MCF 10A (cell line): ENCODE results near the gene PER1. TPM values are rescaled to one million over a fixed set of nuclear protein-coding genes. Genes with fewer than 3 reads are reported as not detected.

Experiments
- BruUV-seq: library from RNA; stranded (reverse); fragments of 400-500 nt; replicated peaks from 2 replicates; lab custom pipeline; 2021; lab: Mats Ljungman, UMichigan
- CTCF ChIA-PET: fragments of 300-600 bp; sonication (Branson Sonifier 250); formaldehyde crosslinking; extraction: SDS; loops from one replicate; lab custom pipeline; 2021; ENCODE audit warnings: antibody characterized with exemption, inconsistent platforms; lab: Yijun Ruan, JAX
- POLR2A ChIA-PET: fragments of 300-600, 350-650 bp; sonication (Branson Sonifier 250); formaldehyde crosslinking; extraction: SDS; loops from one replicate; lab custom pipeline; 2020; ENCODE audit warnings: antibody characterized with exemption, inconsistent platforms; lab: Yijun Ruan, JAX
- DNase-seq: peaks from one replicate; pipeline ENCODE4 v3.0.0-alpha.2; 2018; ENCODE audit not compliant: unreplicated experiment
- H3K27ac Mint-ChIP-seq: one replicate; pipeline ENCODE4 v1.8.0; 2022; ENCODE audit warnings: mild to moderate bottlenecking, low read depth, mixed read lengths; ENCODE audit not compliant: unreplicated experiment
- H3K27me3 Mint-ChIP-seq: one replicate; pipeline ENCODE4 v1.8.0; 2022; ENCODE audit warnings: mixed read lengths; ENCODE audit not compliant: insufficient read depth, unreplicated experiment
- H3K36me3 Mint-ChIP-seq: one replicate; pipeline ENCODE4 v1.8.0; 2022; ENCODE audit warnings: mild to moderate bottlenecking, moderate library complexity, mixed read lengths; ENCODE audit not compliant: insufficient read depth, unreplicated experiment
- H3K4me1 Mint-ChIP-seq: one replicate; pipeline ENCODE4 v1.8.0; 2022; ENCODE audit warnings: mixed read lengths; ENCODE audit not compliant: insufficient read depth, unreplicated experiment
- H3K4me3 Mint-ChIP-seq: one replicate; pipeline ENCODE4 v1.8.0; 2022; ENCODE audit warnings: mild to moderate bottlenecking, moderate library complexity, mixed read lengths; ENCODE audit not compliant: unreplicated experiment
- H3K9me3 Mint-ChIP-seq: one replicate; pipeline ENCODE4 v1.8.0; 2022; ENCODE audit warnings: mixed read lengths; ENCODE audit not compliant: unreplicated experiment
- intact Hi-C: fragments of 100-400 bp; cut with micrococcal nuclease; formaldehyde crosslinking; loops from 2 replicates; pipeline ENCODE4 v1.14.1; 2022
- total RNA-seq: library from RNA; stranded (reverse); gene quantifications from 2 replicates; pipeline ENCODE4 v1.2.3, GENCODE V29; 2022
- TF ChIP-seq, protein P1 (sequence below): fragments of 200-600 bp; IDR thresholded peaks from one replicate; pipeline ENCODE4 v1.8.0; 2022; ENCODE audit warnings: antibody characterized with exemption, mild to moderate bottlenecking; ENCODE audit not compliant: unreplicated experiment

The PER1 gene
- total RNA-seq, 1 experiment from 2014 or later: 190 TPM

GRCh38 chr17:8189711-8190477, 37.7 kb upstream of the PER1 start, which contains the start of gene BORCS6:
BORCS6 (minus strand) TSS chr17:8190180; CDS start chr17:8190140, 40 bp downstream.
- peak; percentile 99 for DNase-seq
- Mint-ChIP-seq H3K4me3 (no peak within 1 kb of the TSS), H3K27ac (peak within 1 kb of the TSS; percentile 59), H3K27me3 (no peaks in the 10 kb centered on the region), H3K9me3 (no peaks in the 10 kb centered on the region), H3K36me3 (peaks cover 8% of the 10 kb centered on the region), H3K4me1 (no peaks in the 10 kb centered on the region)
- CTCF ChIA-PET: interaction anchor here (0.7 to 5.9 kb wide), 4 partner anchors 30 to 111 kb away, joined by 3 to 42 read pairs (median 6); no protein-coding TSS in a partner anchor
- TF ChIP-seq, protein P1, sequence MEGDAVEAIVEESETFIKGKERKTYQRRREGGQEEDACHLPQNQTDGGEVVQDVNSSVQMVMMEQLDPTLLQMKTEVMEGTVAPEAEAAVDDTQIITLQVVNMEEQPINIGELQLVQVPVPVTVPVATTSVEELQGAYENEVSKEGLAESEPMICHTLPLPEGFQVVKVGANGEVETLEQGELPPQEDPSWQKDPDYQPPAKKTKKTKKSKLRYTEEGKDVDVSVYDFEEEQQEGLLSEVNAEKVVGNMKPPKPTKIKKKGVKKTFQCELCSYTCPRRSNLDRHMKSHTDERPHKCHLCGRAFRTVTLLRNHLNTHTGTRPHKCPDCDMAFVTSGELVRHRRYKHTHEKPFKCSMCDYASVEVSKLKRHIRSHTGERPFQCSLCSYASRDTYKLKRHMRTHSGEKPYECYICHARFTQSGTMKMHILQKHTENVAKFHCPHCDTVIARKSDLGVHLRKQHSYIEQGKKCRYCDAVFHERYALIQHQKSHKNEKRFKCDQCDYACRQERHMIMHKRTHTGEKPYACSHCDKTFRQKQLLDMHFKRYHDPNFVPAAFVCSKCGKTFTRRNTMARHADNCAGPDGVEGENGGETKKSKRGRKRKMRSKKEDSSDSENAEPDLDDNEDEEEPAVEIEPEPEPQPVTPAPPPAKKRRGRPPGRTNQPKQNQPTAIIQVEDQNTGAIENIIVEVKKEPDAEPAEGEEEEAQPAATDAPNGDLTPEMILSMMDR: no peak
- intact Hi-C loops: no loop called here
- TSS peak; percentile 60 for BruUV-seq
- POLR2A ChIA-PET: interaction anchor here (0.6 to 12.5 kb wide), 25 partner anchors 10 to 247 kb away, joined by 3 to 352 read pairs (median 6); partner anchors contain the start of genes ALOXE3, AURKB, CTC1 and HES7

GRCh38 chr17:8189041-8189710, 37.0 kb upstream of the PER1 start:
- no peaks in the 10 kb centered on the region for H3K9me3 Mint-ChIP-seq
- DNase-seq: peak; percentile 9
- no TSS peak for BruUV-seq
- H3K4me1 Mint-ChIP-seq: no peaks in the 10 kb centered on the region
- ChIA-PET CTCF (interaction anchor here (0.7 to 5.9 kb wide), 7 partner anchors 11 to 112 kb away, joined by 3 to 42 read pairs (median 4); no protein-coding TSS in a partner anchor), POLR2A (interaction anchor here (1.2 to 12.5 kb wide), 14 partner anchors 14 to 106 kb away, joined by 3 to 352 read pairs (median 18); partner anchors contain the start of genes ALOXE3, AURKB, CTC1 and PER1)
- no peaks in the 10 kb centered on the region for H3K27me3 Mint-ChIP-seq
- TF ChIP-seq, protein P1: no peak
- intact Hi-C loops: no loop called here
- H3K27ac Mint-ChIP-seq: peak overlapping the region; percentile 59
- H3K36me3 Mint-ChIP-seq: peaks cover 8% of the 10 kb centered on the region
- no peak overlapping the region for H3K4me3 Mint-ChIP-seq

- TF ChIP-seq, protein P1: no peak
- peak; percentile 9 for DNase-seq
- Mint-ChIP-seq H3K27me3 (no peaks in the 10 kb centered on the region), H3K36me3 (peaks cover 8% of the 10 kb centered on the region), H3K27ac (no peak overlapping the region), H3K4me1 (no peaks in the 10 kb centered on the region), H3K9me3 (no peaks in the 10 kb centered on the region), H3K4me3 (no peak overlapping the region)
- ChIA-PET POLR2A (interaction anchor here (0.7 to 12.5 kb wide), 21 partner anchors 8 to 346 kb away, joined by 3 to 352 read pairs (median 8); partner anchors contain the start of genes ALOXE3, AURKB, CTC1 and HES7), CTCF (interaction anchor here (0.8 to 5.9 kb wide), 5 partner anchors 11 to 113 kb away, joined by 4 to 42 read pairs (median 7); no protein-coding TSS in a partner anchor)
- no TSS peak for BruUV-seq
- intact Hi-C loops: loop anchor here (1.0 kb wide), 1 partner anchor 112 kb away; no protein-coding TSS in a partner anchor
Measured at GRCh38 chr17:8188263-8188839, 36.1 kb upstream of the PER1 start.
